ENCODE data around the gene UCKL1.
A peak's percentile ranks its signal among the peaks of the same experiment; 100 is the strongest.
"Not testable (repeated sequence)": the region's sequence is repeated elsewhere in the genome, so short reads cannot be mapped to it uniquely, and the experiment has no call there.

UCKL1 gene

GRCh38 chr20:63973160-63973479 lies 16.9 kb upstream of the UCKL1 start:
- no peak for DNase-seq (ENCODE audit: low read depth in 1 of 2, low spot score in 1 of 2)
- TF ChIP-seq REST (IDR thresholded peaks at IDR 0.05; ENCODE audit: insufficient replicate concordance, low read depth) (no peak), GABPA (IDR thresholded peaks at IDR 0.05; ENCODE audit: low read depth) (no peak), POLR2AphosphoS5 (IDR thresholded peaks at IDR 0.05; ENCODE audit: low read depth) (peak; percentile 36; the same call in 1 of the 2 replicates), SPI1 (IDR thresholded peaks at IDR 0.05; ENCODE audit: borderline replicate concordance, low read depth) (no peak), CTCF (IDR thresholded peaks at IDR 0.05; ENCODE audit: insufficient read depth, low read length) (no peak)
- H3K4me3 ChIP-seq (replicated peaks; ENCODE audit: insufficient read depth, low read length), result no peak overlapping the region
- H3K27ac ChIP-seq (replicated peaks), result no peak overlapping the region
- no peaks in the 10 kb centered on the region for H3K27me3 ChIP-seq (ENCODE audit: insufficient read depth, poor library complexity, severe bottlenecking)

GRCh38 chr20:63972312-63973159 lies 16.3 kb upstream of the UCKL1 start:
- TF ChIP-seq POLR2AphosphoS5 (IDR thresholded peaks at IDR 0.05; ENCODE audit: low read depth) (peak; percentile 11; the same call in 1 of the 2 replicates), SPI1 (IDR thresholded peaks at IDR 0.05; ENCODE audit: borderline replicate concordance, low read depth) (no peak), CTCF (IDR thresholded peaks at IDR 0.05; ENCODE audit: insufficient read depth, low read length) (no peak), GABPA (IDR thresholded peaks at IDR 0.05; ENCODE audit: low read depth) (no peak)
- no peak overlapping the region for H3K4me3 ChIP-seq (replicated peaks; ENCODE audit: insufficient read depth, low read length)
- no peak overlapping the region for H3K27ac ChIP-seq (replicated peaks)
- H3K27me3 ChIP-seq (ENCODE audit: insufficient read depth, poor library complexity, severe bottlenecking), result no peaks in the 10 kb centered on the region
- no peak for DNase-seq (ENCODE audit: low read depth in 1 of 2, low spot score in 1 of 2)

- not testable (repeated sequence) for DNase-seq (ENCODE audit: low read depth in 1 of 2, low spot score in 1 of 2); H3K27ac ChIP-seq (replicated peaks); H3K4me3 ChIP-seq (replicated peaks; ENCODE audit: insufficient read depth, low read length); H3K27me3 ChIP-seq (ENCODE audit: insufficient read depth, poor library complexity, severe bottlenecking)
These were observed 15.7 kb upstream of the UCKL1 start for GRCh38 chr20:63971960-63972311.

GRCh38 chr20:63970714-63971431 lies 14.7 kb upstream of the UCKL1 start:
- TF ChIP-seq CTCF (IDR thresholded peaks at IDR 0.05; ENCODE audit: insufficient read depth, low read length) (no peak), SPI1 (IDR thresholded peaks at IDR 0.05; ENCODE audit: borderline replicate concordance, low read depth) (no peak), POLR2AphosphoS5 (IDR thresholded peaks at IDR 0.05; ENCODE audit: low read depth) (no peak), GABPA (IDR thresholded peaks at IDR 0.05; ENCODE audit: low read depth) (no peak), REST (IDR thresholded peaks at IDR 0.05; ENCODE audit: insufficient replicate concordance, low read depth) (no peak)
- H3K27me3 ChIP-seq (ENCODE audit: insufficient read depth, poor library complexity, severe bottlenecking), result no peaks in the 10 kb centered on the region
- H3K4me3 ChIP-seq (replicated peaks; ENCODE audit: insufficient read depth, low read length), result no peak overlapping the region
- no peak for DNase-seq (ENCODE audit: low read depth in 1 of 2, low spot score in 1 of 2)
- no peak overlapping the region for H3K27ac ChIP-seq (replicated peaks)
